Stimulated activated CD8-positive, alpha-beta memory T cell treated with anti-CD3 and anti-CD28 coated beads, Interleukin-2, amount 100 ng/mL, for 48 hours (primary cell): ENCODE data around the gene MS4A3.
"Not testable (repeated sequence)": the region's sequence is repeated elsewhere in the genome, so short reads cannot be mapped to it uniquely, and the experiment has no call there.

Source experiments
- DNase-seq, 2 donors: peaks; one replicate each; pipeline ENCODE4 v3.0.0-alpha.2; 2020; ENCODE audit warnings: low read depth in 2 of 2

Gene MS4A3, protein sequence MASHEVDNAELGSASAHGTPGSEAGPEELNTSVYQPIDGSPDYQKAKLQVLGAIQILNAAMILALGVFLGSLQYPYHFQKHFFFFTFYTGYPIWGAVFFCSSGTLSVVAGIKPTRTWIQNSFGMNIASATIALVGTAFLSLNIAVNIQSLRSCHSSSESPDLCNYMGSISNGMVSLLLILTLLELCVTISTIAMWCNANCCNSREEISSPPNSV

DNA sequence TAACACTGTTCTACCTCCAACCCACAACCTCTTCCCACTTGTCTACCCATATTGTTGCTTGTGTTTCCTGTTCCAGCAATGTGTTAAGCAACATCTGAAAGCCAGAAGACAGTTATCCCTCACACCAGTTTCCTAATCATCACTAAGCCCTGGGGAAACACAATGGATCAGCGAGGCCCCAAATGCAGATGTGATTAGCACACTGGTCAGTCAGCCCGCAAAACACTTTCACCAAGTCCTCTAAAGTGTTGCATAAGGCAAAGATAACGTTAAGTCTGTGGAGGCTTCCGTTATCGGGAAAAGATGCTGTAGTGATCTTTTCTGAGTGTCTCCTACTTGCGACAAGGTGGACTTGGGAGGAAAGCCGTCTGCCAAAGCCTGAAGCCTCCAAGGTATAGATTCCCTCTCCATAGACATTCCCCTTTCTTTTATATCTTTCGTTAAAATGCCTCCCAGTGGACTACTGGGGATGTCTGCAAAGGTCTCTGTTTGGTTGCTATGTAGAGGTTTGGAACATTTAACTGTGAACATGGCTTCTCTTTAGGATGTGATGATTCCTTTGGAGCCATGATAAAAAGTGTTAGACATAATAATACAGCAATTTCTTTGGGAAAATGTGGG, at the start of gene MS4A3:
MS4A3 (plus strand) TSS at position 317 of the 621 bp plus-strand sequence. CDS start 4,496 bp downstream, outside the sequence.
- DNase-seq = no peak

DNA sequence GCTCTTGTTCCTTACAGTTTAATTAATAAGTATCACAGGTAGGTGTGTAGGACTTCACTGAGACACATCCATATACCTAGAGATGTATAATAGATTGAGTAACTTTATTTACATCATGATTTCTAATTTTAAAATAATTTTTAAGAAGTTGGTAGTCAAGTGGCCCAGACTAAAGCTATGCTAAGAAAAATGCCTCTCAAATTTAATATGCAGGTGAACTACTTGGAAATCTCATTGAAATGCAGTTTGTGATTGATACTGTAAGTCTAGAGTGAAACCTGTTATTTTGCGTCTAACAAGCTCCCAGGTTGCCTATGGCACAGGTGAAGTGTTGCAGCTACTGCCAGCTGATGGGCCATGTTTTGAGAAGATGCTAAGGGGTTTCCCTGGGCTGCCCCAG, 39.6 kb upstream of the MS4A3 start, which contains the start of gene OOSP4B:
OOSP4B (plus strand) TSS at position 301 of the 400 bp plus-strand sequence.
- DNase-seq = no peak

DNA sequence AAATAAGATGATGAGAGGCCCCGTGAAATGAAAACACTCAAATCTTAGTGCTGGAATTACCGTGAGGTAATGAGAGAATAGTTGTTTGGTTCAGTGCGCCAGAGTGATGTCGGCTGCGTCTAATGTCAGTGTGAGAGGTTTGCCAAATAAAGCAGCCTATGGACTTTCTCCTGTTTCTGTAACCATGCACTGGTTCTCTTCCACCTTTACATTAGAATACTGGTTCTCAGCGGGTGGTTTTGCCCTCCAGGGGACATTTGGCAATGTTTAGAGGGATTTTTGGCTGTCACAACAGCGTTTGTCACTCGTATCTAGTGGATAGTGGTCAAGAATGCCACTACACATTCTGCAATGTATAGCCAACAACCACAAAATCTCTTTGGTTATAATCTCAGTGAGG, 38.4 kb upstream of the MS4A3 start:
- no peak for DNase-seq

DNA sequence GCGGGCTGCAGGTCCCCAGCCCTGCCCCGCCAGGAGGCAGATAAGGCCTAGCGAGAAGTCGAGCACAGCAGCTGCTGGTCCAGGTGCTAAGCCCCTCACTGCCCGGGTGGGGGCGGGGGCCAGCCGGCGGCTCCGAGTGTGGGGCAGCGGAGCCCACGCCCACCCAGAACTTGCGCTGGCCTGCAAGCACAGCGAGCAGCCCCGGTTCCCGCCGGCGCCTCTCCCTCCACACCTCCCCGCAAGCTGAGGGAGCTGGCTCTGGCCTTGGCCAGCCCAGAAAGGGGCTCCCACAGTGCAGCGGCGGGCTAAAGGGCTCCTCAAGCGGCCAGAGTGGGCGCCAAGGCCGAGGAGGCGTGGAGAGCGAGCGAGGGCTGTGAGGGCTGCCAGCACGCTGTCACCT, 36.1 kb upstream of the MS4A3 start:
- not testable (repeated sequence) for DNase-seq

DNA sequence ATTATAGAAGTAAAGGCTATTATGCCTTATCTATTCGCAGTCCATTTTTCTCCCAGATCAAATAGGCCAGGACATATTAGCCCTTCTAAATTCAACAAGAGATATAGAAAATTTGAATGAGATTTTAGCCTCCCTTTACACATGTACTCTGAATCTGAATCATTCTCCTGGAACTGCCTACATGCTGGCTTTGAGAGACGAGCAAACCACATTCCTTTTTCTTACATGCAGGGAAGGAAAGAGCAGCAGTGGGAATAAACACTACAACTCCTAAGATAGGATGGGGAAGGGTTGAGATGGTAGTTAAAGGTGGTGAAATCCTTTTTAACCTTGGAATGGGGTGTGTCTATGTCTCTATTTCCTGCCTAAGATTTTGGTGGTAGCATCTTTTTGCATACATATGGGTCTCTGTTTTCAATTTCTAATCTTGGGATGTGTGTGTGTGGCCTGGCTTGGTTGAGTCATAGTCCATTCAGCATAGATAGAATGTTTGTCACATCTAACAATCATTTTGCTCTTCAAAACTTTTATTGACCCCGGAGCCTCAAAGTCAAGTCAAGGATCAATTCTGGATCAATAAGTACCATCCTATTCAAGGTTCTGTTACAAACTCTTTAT, 27.3 kb upstream of the MS4A3 start:
- no peak for DNase-seq

DNA sequence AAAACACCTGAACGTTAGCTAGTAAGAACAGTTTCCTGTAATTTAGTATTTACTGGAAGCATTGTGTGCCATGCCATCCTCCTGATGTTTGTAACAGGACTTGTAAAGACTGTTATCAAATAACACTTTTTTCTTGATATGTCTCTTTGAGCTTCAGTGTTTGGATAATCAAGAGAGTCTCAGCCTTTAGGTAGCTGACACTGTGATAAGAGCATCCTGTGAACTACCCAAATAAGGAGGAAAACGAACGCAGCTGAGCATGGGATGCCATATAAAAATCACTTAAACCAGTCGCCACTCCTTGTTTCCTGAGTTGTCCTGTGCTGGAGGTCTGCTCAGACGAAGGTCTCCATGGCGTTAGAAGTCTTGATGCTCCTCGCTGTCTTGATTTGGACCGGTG, 16.4 kb upstream of the MS4A3 start, which contains the start of gene OOSP2:
OOSP2 (plus strand) TSS at position 301 of the 400 bp plus-strand sequence; CDS start at position 352, 51 bp downstream.
- no peak for DNase-seq

DNA sequence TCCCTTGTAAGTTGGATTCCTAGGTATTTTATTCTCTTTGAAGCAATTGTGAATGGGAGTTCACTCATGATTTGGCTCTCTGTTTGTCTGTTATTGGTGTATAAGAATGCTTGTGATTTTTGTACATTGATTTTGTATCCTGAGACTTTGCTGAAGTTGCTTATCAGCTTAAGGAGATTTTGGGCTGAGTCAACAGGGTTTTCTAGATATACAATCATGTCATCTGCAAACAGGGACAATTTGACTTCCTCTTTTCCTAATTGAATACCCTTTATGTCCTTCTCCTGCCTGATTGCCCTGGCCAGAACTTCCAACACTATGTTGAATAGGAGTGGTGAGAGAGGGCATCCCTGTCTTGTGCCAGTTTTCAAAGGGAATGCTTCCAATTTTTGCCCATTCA, 6.0 kb upstream of the MS4A3 start:
- not testable (repeated sequence) for DNase-seq

DNA sequence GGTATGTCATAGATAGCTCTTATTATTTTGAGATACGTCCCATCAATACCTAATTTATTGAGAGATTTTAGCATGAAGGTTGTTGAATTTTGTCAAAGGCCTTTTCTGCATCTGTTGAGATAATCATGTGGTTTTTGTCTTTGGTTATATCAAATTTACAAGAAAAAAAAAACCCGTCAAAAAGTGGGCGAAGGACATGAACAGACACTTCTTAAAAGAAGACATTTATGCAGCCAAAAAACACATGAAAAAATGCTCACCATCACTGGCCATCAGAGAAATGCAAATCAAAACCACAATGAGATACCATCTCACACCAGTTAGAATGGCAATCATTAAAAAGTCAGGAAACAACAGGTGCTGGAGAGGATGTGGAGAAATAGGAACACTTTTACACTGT, 5.6 kb upstream of the MS4A3 start:
- not testable (repeated sequence) for DNase-seq

DNA sequence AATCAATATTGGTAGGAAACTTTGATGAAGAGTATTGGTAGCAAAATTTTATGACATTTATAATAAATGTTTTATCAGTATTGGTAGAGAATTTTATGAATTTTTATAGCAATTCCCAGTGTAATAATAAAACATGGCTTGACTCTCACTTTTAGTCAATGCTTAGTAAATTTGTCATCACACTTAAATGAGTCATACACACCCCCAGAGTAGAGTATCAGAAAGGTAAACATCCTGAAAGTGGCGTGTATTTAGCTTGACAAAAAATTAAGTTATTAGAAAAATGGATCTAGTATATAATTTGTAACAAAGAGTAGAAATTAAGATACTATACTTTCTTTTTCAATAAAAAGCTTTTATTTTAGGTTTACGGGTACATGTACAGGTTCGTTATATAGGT, 2.6 kb downstream of the MS4A3 start:
- no peak for DNase-seq

DNA sequence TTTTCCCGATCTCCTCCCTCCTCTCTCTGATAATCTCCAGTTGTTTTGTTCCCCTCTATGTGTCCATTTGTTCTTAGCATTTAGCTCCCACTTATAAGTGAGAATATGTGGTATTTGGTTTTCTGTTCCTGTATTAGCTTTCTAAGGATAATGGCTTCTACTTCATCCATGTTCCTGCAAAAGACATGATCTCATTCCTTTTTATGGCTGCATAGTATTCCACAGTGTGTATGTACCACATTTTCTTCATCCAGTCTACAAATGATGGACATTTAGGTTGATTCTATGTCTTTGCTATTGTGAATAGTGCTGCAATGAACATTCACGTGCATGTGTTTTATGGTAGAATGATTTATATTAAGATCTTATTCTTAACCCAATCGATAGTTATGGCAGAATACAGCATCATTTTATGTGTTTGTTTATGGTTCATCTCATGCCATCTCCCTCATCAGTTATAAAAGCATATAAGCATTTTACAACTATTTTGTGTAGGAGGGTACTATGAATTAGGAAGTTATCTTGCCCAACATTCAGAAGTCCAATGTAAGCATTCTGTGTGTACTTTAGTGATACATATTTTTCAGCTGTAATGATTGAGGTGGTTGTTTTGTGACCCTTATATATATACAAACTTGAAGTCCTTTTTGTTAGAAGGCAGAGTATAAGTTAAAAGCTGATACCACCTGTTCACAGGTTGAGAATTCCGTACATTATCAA, 3.2 kb downstream of the MS4A3 start:
- DNase-seq = no peak

DNA sequence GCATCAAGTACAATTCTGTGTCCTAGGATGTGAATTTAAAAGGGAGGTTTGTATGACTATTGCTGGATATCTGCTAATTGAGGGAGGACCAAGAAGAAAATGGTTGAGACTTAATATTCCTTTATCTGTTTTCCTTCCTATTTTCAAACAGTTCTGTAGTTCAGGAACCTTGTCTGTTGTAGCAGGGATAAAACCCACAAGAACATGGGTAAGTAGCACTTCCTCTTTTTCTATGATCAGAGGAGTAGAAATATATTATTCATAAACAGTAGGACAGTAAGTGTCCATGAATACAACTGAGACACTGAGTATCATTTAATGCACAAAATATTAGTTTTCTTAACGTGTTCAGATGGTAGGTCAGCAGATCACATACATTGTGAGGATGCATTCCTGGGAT, 7.6 kb downstream of the MS4A3 start:
- DNase-seq = no peak

DNA sequence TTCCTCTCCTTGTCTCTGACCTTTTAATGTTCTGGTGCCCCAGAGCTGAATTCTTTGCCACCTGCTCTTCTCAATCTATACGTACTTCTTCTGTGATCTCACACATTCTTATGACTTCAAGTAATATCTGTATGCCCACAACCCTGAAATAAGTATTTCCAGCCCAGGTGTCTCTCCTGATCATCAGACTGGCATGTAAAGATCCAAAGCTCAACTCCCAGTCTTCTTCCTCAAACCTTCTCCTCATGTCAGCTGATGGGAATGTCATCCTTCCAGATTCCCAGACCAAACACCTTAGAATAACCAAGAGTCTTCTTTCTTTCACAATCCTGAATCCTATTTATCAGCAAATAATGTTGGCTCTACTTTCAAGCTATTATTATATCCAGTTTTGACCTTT, 9.3 kb downstream of the MS4A3 start:
- no peak for DNase-seq

DNA sequence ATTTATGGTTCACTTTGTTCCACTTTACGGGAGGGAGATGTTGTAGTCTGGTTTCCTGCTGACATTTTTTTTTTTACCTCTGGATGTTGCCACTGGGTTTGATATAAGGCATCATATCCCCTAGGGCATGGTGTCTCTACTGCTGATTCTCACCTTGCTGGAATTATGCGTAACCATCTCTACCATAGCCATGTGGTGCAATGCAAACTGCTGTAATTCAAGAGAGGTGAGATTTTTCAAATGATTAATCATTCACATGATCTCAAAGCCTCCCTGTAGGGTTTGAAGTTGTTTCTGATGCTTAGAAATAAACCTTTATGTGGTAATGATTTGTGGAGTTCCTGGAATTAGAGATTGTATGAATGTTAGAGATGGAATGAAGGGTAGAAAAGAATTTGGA, 13.0 kb downstream of the MS4A3 start:
- no peak for DNase-seq

DNA sequence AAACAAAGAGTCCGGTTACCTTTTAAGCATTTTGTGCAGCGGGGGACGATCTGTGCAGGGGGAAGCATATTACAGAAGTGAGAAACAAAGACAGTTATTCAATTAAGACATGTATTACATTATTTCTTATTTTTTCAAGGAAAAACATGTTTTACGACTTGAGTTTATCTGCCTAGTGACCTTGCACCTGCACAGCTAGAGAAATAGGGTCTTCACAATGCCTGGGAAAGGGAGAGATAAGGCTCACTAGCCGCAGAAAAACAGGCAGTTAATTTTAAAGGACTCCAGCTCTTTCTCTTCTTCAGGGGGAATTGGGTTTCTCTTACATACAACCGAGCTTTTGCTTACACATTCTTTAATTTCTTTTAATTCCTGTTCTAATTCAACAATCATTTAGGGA, 15.2 kb downstream of the MS4A3 start:
- DNase-seq = not testable (repeated sequence)

DNA sequence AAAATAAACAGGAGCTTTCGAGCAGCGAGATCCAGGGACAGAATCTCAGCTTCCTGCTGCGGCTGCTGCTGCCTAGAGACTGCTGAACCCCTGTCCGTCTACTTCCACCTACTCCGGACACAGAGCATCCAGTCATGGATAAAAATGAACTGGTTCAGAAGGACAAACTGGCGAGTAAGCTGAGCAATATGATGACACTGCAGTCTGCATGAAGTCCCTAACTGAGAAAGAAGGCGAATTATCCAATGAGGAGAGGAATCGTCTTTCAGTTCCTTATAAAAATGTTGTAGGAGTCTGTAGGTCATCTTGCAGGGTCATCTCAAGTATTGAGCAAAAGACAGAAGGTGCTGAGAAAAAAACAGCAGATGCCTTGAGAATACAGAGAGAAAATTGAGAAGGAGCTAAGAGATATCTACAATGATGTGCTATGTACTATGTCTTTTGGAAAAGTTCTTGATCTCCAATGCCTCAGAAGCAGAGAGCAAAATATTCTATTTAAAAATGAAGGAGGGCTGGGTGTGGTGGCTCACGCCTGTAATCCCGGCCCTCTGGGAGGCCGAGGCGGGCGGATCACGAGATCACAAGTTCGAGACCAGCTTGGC, 20.9 kb downstream of the MS4A3 start:
- no peak for DNase-seq

DNA sequence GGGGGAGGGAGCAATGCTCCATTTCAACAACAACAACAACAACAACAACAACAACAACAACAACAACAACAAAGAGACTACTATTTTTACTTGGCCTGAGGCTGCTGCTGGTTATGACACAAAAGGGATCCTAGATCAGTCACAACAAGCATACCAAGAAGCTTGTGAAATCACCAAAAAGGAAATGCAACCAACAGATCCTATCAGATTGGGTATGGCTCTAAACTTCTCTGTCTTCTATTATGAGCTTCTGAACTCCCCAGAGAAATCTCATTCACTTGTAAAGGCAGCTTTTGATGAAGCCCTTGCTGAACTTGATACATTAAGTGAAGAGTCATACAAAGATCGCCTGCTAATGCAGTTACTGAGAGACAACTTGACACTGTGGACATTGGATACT, 21.5 kb downstream of the MS4A3 start:
- DNase-seq = no peak

DNA sequence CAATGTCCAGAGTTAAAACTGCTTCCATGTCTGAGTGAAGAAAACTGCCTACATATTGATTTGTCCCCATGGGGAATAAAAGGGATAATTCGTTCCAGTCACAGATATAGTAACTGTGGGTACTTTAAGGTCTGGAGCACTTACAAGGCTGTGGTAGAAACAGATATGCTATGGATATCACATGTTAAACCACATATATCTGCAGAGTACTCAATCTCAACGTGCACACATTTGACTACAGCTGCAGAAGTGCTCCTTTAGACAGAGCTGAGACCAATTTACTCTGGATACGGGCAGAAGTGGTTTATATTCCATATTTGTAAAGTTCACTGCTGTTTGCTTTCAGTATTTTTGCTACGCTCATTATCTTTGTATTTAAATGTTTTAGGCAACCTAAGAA, 22.3 kb downstream of the MS4A3 start:
- no peak for DNase-seq

DNA sequence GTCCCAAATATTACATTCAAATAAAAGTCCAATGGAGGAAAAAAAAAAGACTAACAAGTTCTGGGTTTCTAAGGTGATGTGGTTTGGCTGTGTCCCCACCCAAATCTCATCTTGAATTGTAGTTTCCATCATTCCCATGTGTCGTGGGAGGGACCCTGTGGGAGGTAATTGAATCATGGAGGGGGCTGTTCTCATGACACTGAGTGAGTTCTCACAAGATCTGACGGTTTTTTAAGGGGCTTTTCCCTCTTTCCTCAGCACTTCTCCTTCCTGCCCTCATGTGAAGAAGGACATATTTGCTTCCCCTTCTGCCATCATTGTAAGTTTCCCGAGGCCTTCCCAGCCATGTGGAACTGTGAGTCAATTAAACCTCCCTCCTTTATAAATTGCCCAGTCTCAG, 24.1 kb downstream of the MS4A3 start:
- no peak for DNase-seq

DNA sequence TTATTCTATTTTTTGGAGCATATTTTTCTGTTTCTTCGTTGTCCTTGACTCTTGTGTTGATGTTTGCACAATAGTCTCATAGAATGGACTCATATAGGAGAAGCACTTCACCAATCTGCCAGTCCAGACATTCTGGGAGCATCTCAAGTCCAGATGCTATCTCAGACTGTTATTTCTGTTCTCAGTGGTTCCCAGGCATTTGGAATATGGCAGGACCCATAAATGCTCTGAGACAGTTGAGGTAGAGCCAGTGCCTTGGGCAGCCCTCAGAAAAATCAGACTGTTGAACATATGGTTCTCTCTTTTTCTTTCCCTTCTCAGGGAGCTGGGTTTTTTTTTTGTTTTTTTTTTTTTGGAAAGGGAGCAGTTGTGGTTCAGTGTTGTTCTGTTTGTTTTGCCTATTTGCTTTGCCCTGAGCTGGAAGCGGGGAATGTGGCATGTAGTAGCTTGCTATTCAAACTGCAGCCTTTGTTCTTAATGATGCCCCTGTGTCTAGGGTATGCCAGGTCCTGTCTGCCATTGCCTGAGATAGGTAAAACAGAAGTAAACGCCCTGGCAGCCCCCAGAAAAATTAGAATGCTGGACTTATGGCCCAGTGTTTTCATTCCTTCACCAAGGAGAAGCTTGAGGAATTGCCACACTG, 28.3 kb downstream of the MS4A3 start:
- DNase-seq = no peak

DNA sequence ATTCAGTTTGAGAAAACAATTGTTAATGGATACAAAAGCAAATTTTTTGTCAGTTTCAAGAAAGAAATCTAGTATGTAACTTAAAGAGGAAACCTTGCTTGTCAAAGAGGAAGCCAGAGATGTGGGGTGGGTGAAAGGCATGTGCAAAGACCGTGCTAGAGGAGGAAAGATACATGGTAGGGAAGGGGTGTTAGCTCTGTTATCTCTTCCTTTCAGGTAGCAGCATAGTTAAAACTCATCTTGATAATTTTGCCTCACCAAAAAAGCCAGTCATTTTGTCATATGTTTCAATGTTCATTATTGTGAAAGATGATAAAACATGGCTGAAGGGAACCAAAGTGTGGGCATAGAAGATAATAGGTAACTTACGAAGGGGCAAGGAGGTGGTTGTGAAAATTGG, 29.4 kb downstream of the MS4A3 start:
- no peak for DNase-seq

DNA sequence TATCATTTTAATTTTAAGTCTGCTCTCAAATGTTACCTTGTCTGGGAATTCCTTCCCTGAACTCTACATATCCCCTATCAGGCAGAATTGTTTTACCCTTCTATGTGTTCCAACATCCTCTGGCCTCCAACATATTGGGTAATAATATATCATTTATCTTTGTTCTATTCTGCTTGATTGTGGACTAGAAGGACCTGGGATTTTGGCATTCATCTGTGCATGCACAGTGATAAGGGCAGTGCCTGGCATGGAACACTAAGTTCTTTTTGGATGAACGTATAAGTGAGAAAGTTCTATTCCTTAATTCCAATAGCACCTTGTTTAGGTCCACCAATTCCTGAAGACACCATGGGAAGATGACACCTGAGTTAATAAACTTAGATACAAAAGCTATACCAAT, 30.8 kb downstream of the MS4A3 start:
- DNase-seq = no peak

DNA sequence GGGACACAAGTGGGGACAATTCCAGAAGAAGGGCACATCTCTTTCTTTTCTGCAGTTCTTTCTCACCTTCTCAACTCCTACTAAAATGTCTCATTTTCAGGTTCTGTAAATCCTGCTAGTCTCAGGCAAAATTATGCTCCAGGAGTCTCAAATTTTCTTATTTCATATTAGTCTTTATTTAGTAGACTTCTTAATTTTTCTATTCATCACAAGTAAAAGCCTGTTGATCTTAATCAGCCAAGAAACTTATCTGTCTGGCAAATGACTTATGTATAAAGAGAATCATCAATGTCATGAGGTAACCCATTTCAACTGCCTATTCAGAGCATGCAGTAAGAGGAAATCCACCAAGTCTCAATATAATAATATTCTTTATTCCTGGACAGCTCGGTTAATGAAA, 31.9 kb downstream of the MS4A3 start, which contains the start of gene MS4A2:
MS4A2 (plus strand) TSS at position 301 of the 400 bp plus-strand sequence. CDS start 102 bp downstream, outside the sequence.
- DNase-seq = no peak
